GM12864 (cell line): ENCODE data around the gene CRK.

Experiments used
- DNase-seq: peaks from one replicate; pipeline ENCODE4 v3.0.0-alpha.2; 2011; ENCODE audit warnings: low read depth
- H3K4me3 ChIP-seq: 2 replicates; pipeline ENCODE4 v1.5.1; 2011; ENCODE audit warnings: mild to moderate bottlenecking, low read depth, low read length, control low read depth
- CTCF ChIP-seq: IDR thresholded peaks from 2 replicates; pipeline ENCODE4 v1.5.1; 2011; ENCODE audit warnings: low read depth, mild to moderate bottlenecking, moderate library complexity, low read length, control low read depth, inconsistent platforms; ENCODE audit errors: missing control alignments

The CRK gene

GRCh38 chr17:1478418-1478817, 22.4 kb upstream of the CRK start:
- no peak for DNase-seq
- no peak overlapping the region for H3K4me3 ChIP-seq
- no peak for TF ChIP-seq CTCF

- DNase-seq, result no peak
- no peak for TF ChIP-seq CTCF
- no peak overlapping the region for H3K4me3 ChIP-seq
These were observed 19.4 kb upstream of the CRK start for GRCh38 chr17:1475321-1475854.

DNA sequence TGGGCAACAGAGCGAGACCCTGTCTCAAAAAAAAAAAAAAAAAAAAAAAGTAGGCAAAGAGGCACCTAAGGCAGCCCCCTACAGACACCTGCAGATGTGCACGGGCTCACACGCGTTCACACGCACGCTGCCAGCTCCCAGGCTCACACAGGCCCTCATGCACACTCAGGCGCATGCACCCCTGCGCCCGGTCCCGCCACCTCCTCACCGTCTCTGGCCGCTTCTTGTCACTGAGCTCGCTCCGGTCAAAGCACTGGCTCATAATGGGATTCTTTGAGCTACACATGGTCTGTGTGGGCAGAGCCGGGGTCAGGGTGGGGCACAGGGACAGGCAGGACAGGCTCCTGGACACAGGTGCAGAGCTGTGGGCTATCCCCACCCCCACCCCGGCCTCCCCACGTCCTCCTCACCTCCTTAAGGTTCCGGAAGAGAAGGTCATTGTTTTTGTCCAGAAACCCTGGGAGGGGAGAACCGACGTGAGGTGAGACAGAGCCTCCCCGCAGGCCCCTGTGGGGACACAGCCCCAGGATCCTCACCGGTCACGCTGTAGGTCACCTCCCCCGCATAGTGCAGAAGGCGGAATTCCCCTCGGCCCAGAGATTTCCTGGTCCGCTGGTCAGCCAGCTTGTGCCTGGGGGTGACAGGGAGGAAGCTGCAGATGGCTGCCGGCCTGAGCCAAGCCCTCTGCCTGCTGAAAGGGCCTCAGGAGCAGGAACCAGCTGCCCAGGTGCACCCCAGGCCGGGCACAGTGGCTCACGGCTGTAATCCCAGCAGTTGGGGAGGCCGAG, 18.6 kb upstream of the CRK start:
- TF ChIP-seq CTCF, result no peak
- DNase-seq, result peak; percentile 53
- peak overlapping the region; percentile 29 for H3K4me3 ChIP-seq

DNA sequence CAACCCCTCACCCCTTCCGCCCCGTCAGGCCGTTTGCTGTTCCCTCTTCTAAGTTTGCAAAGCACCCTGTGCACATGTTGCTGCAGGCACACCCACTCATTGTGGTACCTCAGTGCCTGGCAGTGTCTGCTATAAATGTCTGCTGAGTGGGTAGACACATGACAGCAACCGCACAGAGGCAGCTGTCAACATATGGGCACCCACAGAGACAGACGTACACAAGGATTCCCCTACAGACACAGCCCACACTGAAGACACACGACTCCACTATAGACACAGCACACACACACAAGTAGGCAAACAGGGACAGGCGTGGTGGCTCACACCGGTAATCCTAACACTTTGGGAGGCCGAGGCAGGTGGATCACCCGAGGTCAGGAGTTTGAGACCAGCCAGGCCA, 17.8 kb upstream of the CRK start:
- no peak for DNase-seq
- TF ChIP-seq CTCF, result no peak

DNA sequence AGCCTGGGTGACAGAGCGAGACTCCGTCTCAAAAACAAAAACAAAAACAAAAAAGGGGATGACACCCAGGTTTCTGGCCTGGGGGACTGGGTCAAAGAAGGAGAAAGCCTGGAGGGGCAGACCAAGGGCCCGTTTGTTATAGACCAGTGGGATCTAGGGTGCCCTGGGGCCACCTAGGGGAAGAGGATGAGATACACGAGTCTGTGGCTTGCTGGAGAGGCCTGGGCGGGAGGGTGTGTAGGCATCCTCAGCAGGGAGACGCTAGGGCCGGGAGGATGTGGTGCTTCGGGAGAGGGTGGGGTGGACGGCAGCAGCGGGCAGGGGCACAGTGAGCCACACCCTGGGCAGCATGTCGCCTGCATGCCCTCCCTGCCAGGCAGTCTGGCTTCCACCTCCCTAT, 17.1 kb upstream of the CRK start:
- TF ChIP-seq CTCF, result peak; percentile 23
- no peak for DNase-seq
- H3K4me3 ChIP-seq, result no peak overlapping the region

More for the DNA sequence above, 17.8 kb upstream of the CRK start:
- H3K4me3 ChIP-seq, result no peak overlapping the region

DNA sequence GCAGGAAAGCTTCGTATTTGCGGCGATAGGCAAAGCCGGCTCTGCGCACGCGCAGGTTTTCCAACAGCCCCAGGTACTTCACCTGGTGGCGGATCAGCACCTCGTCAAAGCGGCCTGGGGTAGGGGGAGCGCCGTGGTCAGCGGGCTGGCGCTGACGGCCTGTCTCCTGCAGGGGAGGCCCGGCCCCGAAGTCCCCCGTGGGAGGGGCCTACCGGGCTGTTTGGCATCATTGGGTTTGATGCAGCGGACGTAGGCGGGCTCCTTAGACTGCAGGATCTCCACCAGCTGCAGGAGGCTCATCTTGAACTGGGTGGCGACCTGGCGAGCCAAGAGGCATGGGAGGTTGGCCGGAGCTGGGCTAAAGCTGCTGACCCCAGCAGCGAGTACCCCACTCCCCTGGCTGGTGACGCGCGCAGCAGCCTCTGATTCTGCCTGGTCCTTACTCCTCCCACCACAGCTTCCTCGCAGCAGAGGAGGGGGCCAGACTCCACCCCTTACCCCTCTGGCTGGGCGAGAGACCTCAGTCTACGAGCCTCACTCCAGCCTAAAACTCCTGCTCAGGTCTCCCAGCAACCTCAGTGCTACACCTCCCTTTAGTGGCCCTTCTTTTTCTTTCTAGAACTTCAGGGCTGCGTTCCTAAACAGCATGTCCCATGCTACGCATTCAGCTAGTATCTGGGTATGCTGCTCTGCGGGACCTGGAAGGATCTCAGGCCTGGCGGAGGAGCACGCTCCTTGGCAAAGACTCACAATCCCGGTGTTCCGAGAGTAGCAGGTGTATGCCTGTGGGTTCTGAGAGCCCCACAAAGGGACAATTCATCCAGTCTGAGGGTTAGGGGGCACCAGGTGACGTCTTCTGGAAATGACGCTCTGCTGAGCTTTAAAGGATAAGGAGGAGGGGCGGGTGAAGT, 16.1 kb upstream of the CRK start:
- no peak for TF ChIP-seq CTCF
- no peak for DNase-seq
- H3K4me3 ChIP-seq, result no peak overlapping the region
